Measurements from ENCODE around the gene ZCWPW1. TPM values are rescaled to one million over a fixed set of nuclear protein-coding genes. Genes with fewer than 3 reads are reported as not detected.

The ZCWPW1 gene
- polyA plus RNA-seq, 1 of the 3 experiments (the other 2 are of a cell fraction): 4.1 TPM

- POLR2A ChIA-PET: no interaction called here
- DNase-seq: no peak
- H3F3A ChIP-seq (replicated peaks; ENCODE audit: insufficient read depth): peaks cover 25% of the 10 kb centered on the region
- H3K9me2 ChIP-seq: no peaks in the 10 kb centered on the region
- no peak for TF ChIP-seq MXI1 (IDR thresholded peaks at IDR 0.05; ENCODE audit: low read depth, low read length)
- no peak for TF ChIP-seq RXRA (IDR thresholded peaks at IDR 0.05; ENCODE audit: borderline replicate concordance, low read depth)
- no peak for TF ChIP-seq POLR2AphosphoS5 (IDR thresholded peaks at IDR 0.05; ENCODE audit: low read depth, low read length)
- no peak for TF ChIP-seq GABPA (IDR thresholded peaks at IDR 0.05; ENCODE audit: low read depth)
- TF ChIP-seq TCF12 (IDR thresholded peaks at IDR 0.05): no peak
- no peak for TF ChIP-seq JUND (IDR thresholded peaks at IDR 0.05)
- no peak for TF ChIP-seq FOSL2 (IDR thresholded peaks at IDR 0.05; ENCODE audit: borderline replicate concordance, low read depth)
- TF ChIP-seq FOXM1 (IDR thresholded peaks at IDR 0.05; ENCODE audit: low read depth): no peak
- TF ChIP-seq NFIC (IDR thresholded peaks at IDR 0.05; ENCODE audit: borderline replicate concordance): no peak
- no peak for TF ChIP-seq EZH2phosphoT487 (IDR thresholded peaks at IDR 0.05; ENCODE audit: borderline replicate concordance, low read depth)
- no peak for TF ChIP-seq RAD21 (IDR thresholded peaks at IDR 0.05; ENCODE audit: low read length)
- no peak for TF ChIP-seq RFX5 (IDR thresholded peaks at IDR 0.05; ENCODE audit: low read length)
- TF ChIP-seq TEAD4 (IDR thresholded peaks at IDR 0.05; ENCODE audit: borderline replicate concordance, insufficient read depth): no peak
- TF ChIP-seq PBX3 (IDR thresholded peaks at IDR 0.05): no peak
- no peak for TF ChIP-seq FOXJ3 (CRISPR knock-in tag; IDR thresholded peaks at IDR 0.05)
- no peak for TF ChIP-seq CHD2 (IDR thresholded peaks at IDR 0.05; ENCODE audit: low read length, partially characterized antibody)
- TF ChIP-seq NRF1 (IDR thresholded peaks at IDR 0.05; ENCODE audit: low read depth, low read length): no peak
- TF ChIP-seq IRF3 (IDR thresholded peaks at IDR 0.05; ENCODE audit: low read depth, low read length): no peak
- TF ChIP-seq ELF1 (IDR thresholded peaks at IDR 0.05): no peak
- peak overlapping the region in 1 of 2 experiments; percentile 0; a peak in 2 of 4 replicates for H3K4me3 ChIP-seq (ENCODE audit: low read depth in 2 of 2, low read length in 1 of 2)
- no peak overlapping the region for H3K9ac ChIP-seq
- peaks cover 23 to 51% of the 10 kb centered on the region in 2 experiments; a peak in 3 of 4 replicates for H3K4me1 ChIP-seq (ENCODE audit: control insufficient read depth in 1 of 2, insufficient read depth in 2 of 2, low read depth in 1 of 2, low read length in 1 of 2)
- CTCF ChIA-PET: interaction anchor here (1.0 to 2.3 kb wide), 4 partner anchors 18 to 272 kb away, joined by 3 to 14 read pairs (median 3); no protein-coding TSS in a partner anchor
- H3K27ac ChIP-seq (ENCODE audit: low read depth in 2 of 2, low read length in 1 of 2): peak overlapping the region in 1 of 2 experiments; percentile 99; a peak in 3 of 4 replicates
- H3K9me3 ChIP-seq: no peaks in the 10 kb centered on the region
- no peaks in the 10 kb centered on the region for H3K27me3 ChIP-seq (ENCODE audit: insufficient read depth)
- H4K20me1 ChIP-seq (ENCODE audit: insufficient read depth): peaks cover 13% of the 10 kb centered on the region
- H3K4me2 ChIP-seq: peak overlapping the region; percentile 97; the same call in 1 of the 2 replicates
- whole genome bisulfite sequencing (ENCODE audit: low lambda C conversion rate): 89% methylated on average over 21 of the region's 21 CpGs
- H2AFZ ChIP-seq (ENCODE audit: low read depth): no peak overlapping the region
- H3K36me3 ChIP-seq (replicated peaks in 1 of 2; ENCODE audit: control insufficient read depth in 1 of 2, insufficient read depth in 2 of 2, low read length in 1 of 2): peaks cover 41 to 43% of the 10 kb centered on the region in 2 experiments
- H3K79me2 ChIP-seq (ENCODE audit: insufficient read depth): peaks cover 63% of the 10 kb centered on the region
Observed at GRCh38 chr7:100432621-100433275, 4.2 kb upstream of the ZCWPW1 start.

Measured in SK-N-SH (cell line).